ENCODE measurements around the gene CDH4. TPM values are rescaled to one million over a fixed set of nuclear protein-coding genes. Genes with fewer than 3 reads are reported as not detected.
A peak's percentile ranks its signal among the peaks of the same experiment; 100 is the strongest.

Gene CDH4
- total and polyA plus RNA-seq, 2 of the 4 experiments (the other 2 are of a cell fraction), result 1.6 to 3.5 TPM

- ChIA-PET CTCF (no interaction called here), POLR2A (ENCODE audit: unreplicated experiment) (no interaction called here)
- H3K23ac ChIP-seq (ENCODE audit: low read depth, low read length), result no peak overlapping the region
- H2AFZ ChIP-seq (replicated peaks; ENCODE audit: low read length, poor library complexity), result no peak overlapping the region
- no peak overlapping the region for H3K18ac ChIP-seq (ENCODE audit: low read depth, low read length)
- H3K14ac ChIP-seq (replicated peaks; ENCODE audit: low read depth, low read length), result no peak overlapping the region
- peaks cover 8% of the 10 kb centered on the region; the same call in 1 of the 2 replicates for H3K9me1 ChIP-seq (ENCODE audit: insufficient read depth, low read length)
- no peak overlapping the region for H2BK5ac ChIP-seq (ENCODE audit: low read depth, low read length, poor library complexity, severe bottlenecking)
- peak overlapping the region; percentile 19 for H2AK9ac ChIP-seq (replicated peaks; ENCODE audit: low read depth, low read length, poor library complexity)
- H3K79me1 ChIP-seq (ENCODE audit: low read depth in 1 of 2, low read length in 2 of 2), result no peaks in the 10 kb centered on the region
- no peaks in the 10 kb centered on the region for H3K9me3 ChIP-seq (ENCODE audit: control insufficient read depth, insufficient read depth, low read length)
- no peak overlapping the region for H3K9ac ChIP-seq (ENCODE audit: low read depth, low read length)
- dilution Hi-C loops (cut with HindIII; ENCODE audit: low sequenced_read_pairs, unreplicated experiment), result no loop called here
- in situ Hi-C loops (cut with MboI; ENCODE audit: low sequenced_read_pairs), result no loop called here
- no peak overlapping the region for H3K4me3 ChIP-seq (ENCODE audit: insufficient read depth, low read depth, low read length)
- peak; percentile 65 for DNase-seq
- no peak overlapping the region for H2AK5ac ChIP-seq (ENCODE audit: low read depth, low read length)
- H3K56ac ChIP-seq (ENCODE audit: extremely low read depth, insufficient read depth, low read length), result no peak overlapping the region
- no peak overlapping the region for H4K91ac ChIP-seq (ENCODE audit: insufficient read depth, low read depth, low read length)
- 85% methylated on average over 12 of the region's 25 CpGs; no CpG with 5 or more reads in 1 of the 2 experiments for WGBS, 2 experiments (ENCODE audit: extremely low coverage in 2 of 2, insufficient read length in 1 of 2)
- no peak overlapping the region for H3K4ac ChIP-seq (ENCODE audit: low read depth, low read length)
- H3K27ac ChIP-seq (ENCODE audit: insufficient read depth, low read length), result no peak overlapping the region
- no peaks in the 10 kb centered on the region; the same call in 1 of the 2 replicates for H4K20me1 ChIP-seq (ENCODE audit: insufficient read depth, low read length)
- H2BK20ac ChIP-seq (ENCODE audit: low read depth, low read length), result no peak overlapping the region
- TF ChIP-seq CEBPB (IDR thresholded peaks at IDR 0.05; ENCODE audit: low read depth, low read length) (peak; percentile 81), CTCF (conservative IDR thresholded peaks at IDR 0.05; ENCODE audit: low read depth, low read length) (no peak), RAD21 (IDR thresholded peaks at IDR 0.05; ENCODE audit: low read length) (no peak), RCOR1 (IDR thresholded peaks at IDR 0.05; ENCODE audit: insufficient replicate concordance, low read length) (no peak), CHD1 (IDR thresholded peaks at IDR 0.05; ENCODE audit: low read depth, low read length) (no peak), MAFK (IDR thresholded peaks at IDR 0.05; ENCODE audit: low read depth, low read length) (no peak)
- intact Hi-C loops (cut with micrococcal nuclease), result no loop called here
- no peak overlapping the region for H2BK120ac ChIP-seq (ENCODE audit: low read depth, low read length)
- H3K36me3 ChIP-seq (ENCODE audit: control insufficient read depth, insufficient read depth, low read length), result no peaks in the 10 kb centered on the region
- no peak overlapping the region for H4K5ac ChIP-seq (ENCODE audit: low read depth, low read length)
- no peaks in the 10 kb centered on the region; the same call in 1 of the 2 replicates for H3K4me1 ChIP-seq (ENCODE audit: control insufficient read depth, insufficient read depth, low read length)
- no peak overlapping the region for H4K8ac ChIP-seq (ENCODE audit: low read depth in 2 of 2, low read length in 2 of 2)
- no peak overlapping the region for H2BK15ac ChIP-seq (ENCODE audit: low read depth, low read length)
- BruUV-seq (replicated peaks), result no TSS peak
- no peak overlapping the region for H3K4me2 ChIP-seq (ENCODE audit: low read depth, low read length)
- peak; percentile 78 for ATAC-seq (ENCODE audit: low read depth)
- peaks cover 2% of the 10 kb centered on the region; the same call in 1 of the 2 replicates for H3K27me3 ChIP-seq (ENCODE audit: control insufficient read depth, insufficient read depth, low read length)
Observed at GRCh38 chr20:61757678-61758563, 505.9 kb downstream of the CDH4 start.

Data from IMR-90 (cell line).